HG03060 (cell line): Measurements from ENCODE around the gene HPN.
"Not testable (repeated sequence)": the region's sequence is repeated elsewhere in the genome, so short reads cannot be mapped to it uniquely, and the experiment has no call there.

Experiments used
- ATAC-seq: cut with Tn5 transposase; IDR thresholded peaks from one replicate; pipeline ENCODE4 v1.9.1; 2021; ENCODE audit warnings: low read depth, moderate number of reproducible peaks; ENCODE audit not compliant: unreplicated experiment

The HPN gene

GRCh38 chr19:35026418-35026817, 15.1 kb upstream of the HPN start:
- ATAC-seq: no peak

GRCh38 chr19:35027009-35027408, 14.5 kb upstream of the HPN start:
- ATAC-seq: no peak

GRCh38 chr19:35027851-35028599, 13.5 kb upstream of the HPN start:
- ATAC-seq: no peak

- ATAC-seq: not testable (repeated sequence)
Observed at GRCh38 chr19:35028600-35028885, 13.0 kb upstream of the HPN start.

- ATAC-seq: not testable (repeated sequence)
Observed at GRCh38 chr19:35029275-35029736, 12.2 kb upstream of the HPN start.

- no peak for ATAC-seq
Observed at GRCh38 chr19:35029737-35030256, 11.7 kb upstream of the HPN start.

- ATAC-seq: no peak
Observed at GRCh38 chr19:35030257-35031071, 11.1 kb upstream of the HPN start, which contains the start of gene SCN1B. SCN1B (plus strand) TSS chr19:35030470; CDS start chr19:35030821, 351 bp downstream.

- ATAC-seq: no peak
Observed at GRCh38 chr19:35031072-35031881, 10.2 kb upstream of the HPN start.

- no peak for ATAC-seq
Observed at GRCh38 chr19:35032356-35032865, 9.1 kb upstream of the HPN start.

GRCh38 chr19:35033067-35034004, 8.2 kb upstream of the HPN start:
- no peak for ATAC-seq

- no peak for ATAC-seq
Observed at GRCh38 chr19:35034005-35034502, 7.5 kb upstream of the HPN start.

GRCh38 chr19:35034588-35035382, 6.7 kb upstream of the HPN start:
- ATAC-seq: no peak

GRCh38 chr19:35037716-35038622, 3.6 kb upstream of the HPN start:
- no peak for ATAC-seq

- no peak for ATAC-seq
Observed at GRCh38 chr19:35038623-35039512, 2.7 kb upstream of the HPN start.

- ATAC-seq: no peak
Observed at GRCh38 chr19:35039881-35040825, 1.4 kb upstream of the HPN start.
